ENCODE results near the gene TRIM33.

DNA sequence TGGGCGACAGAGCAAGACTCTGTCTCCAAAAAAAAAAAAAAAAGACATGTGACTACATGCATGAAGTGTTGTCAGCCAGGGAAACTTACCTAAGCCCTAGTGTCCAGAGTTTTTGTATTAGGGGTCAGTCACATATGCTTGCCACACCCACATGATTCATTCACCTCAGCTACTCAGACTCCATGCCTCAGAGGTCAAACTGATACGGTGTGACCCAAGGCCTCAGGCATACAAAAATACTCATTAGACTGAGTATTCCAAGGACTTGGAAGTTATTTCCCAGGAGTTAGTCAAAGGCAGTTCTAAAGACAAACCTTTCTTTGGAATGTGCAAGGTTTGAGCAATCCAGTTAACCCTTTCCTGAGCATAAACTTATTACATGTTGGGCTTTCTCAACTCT is 6.3 kb upstream of the TRIM33 start:
- TF ChIP-seq, protein P1, sequence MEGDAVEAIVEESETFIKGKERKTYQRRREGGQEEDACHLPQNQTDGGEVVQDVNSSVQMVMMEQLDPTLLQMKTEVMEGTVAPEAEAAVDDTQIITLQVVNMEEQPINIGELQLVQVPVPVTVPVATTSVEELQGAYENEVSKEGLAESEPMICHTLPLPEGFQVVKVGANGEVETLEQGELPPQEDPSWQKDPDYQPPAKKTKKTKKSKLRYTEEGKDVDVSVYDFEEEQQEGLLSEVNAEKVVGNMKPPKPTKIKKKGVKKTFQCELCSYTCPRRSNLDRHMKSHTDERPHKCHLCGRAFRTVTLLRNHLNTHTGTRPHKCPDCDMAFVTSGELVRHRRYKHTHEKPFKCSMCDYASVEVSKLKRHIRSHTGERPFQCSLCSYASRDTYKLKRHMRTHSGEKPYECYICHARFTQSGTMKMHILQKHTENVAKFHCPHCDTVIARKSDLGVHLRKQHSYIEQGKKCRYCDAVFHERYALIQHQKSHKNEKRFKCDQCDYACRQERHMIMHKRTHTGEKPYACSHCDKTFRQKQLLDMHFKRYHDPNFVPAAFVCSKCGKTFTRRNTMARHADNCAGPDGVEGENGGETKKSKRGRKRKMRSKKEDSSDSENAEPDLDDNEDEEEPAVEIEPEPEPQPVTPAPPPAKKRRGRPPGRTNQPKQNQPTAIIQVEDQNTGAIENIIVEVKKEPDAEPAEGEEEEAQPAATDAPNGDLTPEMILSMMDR (conservative IDR thresholded peaks at IDR 0.05 in 1 of 2, IDR thresholded peaks at IDR 0.05 in 1 of 2; ENCODE audit: low read depth in 1 of 2, low read length in 2 of 2), result no peak
- TF ChIP-seq EZH2 (IDR thresholded peaks at IDR 0.05; ENCODE audit: low read length, missing control alignments), result no peak

All from fibroblast of lung (primary cell).